Activated CD8-positive, alpha-beta T cell treated with anti-CD3 and anti-CD28 coated beads, Interleukin-2, amount 10 ng/mL, durations not matched to agents 7 days and 5 days (primary cell): Measurements from ENCODE around the gene CADPS. TPM values are rescaled to one million over a fixed set of nuclear protein-coding genes. Genes with fewer than 3 reads are reported as not detected.

ENCODE experiments used
- ATAC-seq: fragments of 150-1000 bp; cut with Tn5 transposase; one replicate; pipeline ENCODE4 v1.10.0; 2021; ENCODE audit warnings: moderate library complexity
- CTCF ChIA-PET: fragments of 350-600 bp; sonication (Branson Sonifier 250); formaldehyde crosslinking; loops from one replicate; lab custom pipeline; 2021; ENCODE audit warnings: antibody characterized with exemption; lab: Charles Lee
- POLR2A ChIA-PET: fragments of 350-600 bp; sonication (Branson Sonifier 250); formaldehyde crosslinking; loops from one replicate; lab custom pipeline; 2021; ENCODE audit warnings: antibody characterized with exemption; lab: Charles Lee
- DNase-seq: peaks from one replicate; pipeline ENCODE4 v3.0.0-alpha.2; 2020
- H3K27ac Mint-ChIP-seq: one replicate; pipeline ENCODE4 v1.8.0; 2021; ENCODE audit warnings: mild to moderate bottlenecking, mixed read lengths
- H3K27me3 Mint-ChIP-seq: one replicate; pipeline ENCODE4 v1.8.0; 2021; ENCODE audit warnings: low read depth, mixed read lengths
- H3K36me3 Mint-ChIP-seq: one replicate; pipeline ENCODE4 v1.8.0; 2021; ENCODE audit warnings: low read depth, mixed read lengths
- H3K4me1 Mint-ChIP-seq: one replicate; pipeline ENCODE4 v1.8.0; 2021; ENCODE audit warnings: low read depth, mixed read lengths
- H3K4me3 Mint-ChIP-seq: one replicate; pipeline ENCODE4 v1.8.0; 2021; ENCODE audit warnings: mild to moderate bottlenecking, mixed read lengths
- H3K9me3 Mint-ChIP-seq: one replicate; pipeline ENCODE4 v1.8.0; 2022; ENCODE audit warnings: mixed read lengths; ENCODE audit not compliant: insufficient read depth
- total RNA-seq, 2 experiments: library from RNA; stranded (reverse); gene quantifications; one replicate each; pipeline ENCODE4 v1.2.3, GENCODE V29; 2021

The CADPS gene
- total RNA-seq, 2 experiments from 2014 or later, result not detected

- Mint-ChIP-seq H3K4me3 (no peak overlapping the region), H3K9me3 (no peaks in the 10 kb centered on the region), H3K27me3 (no peaks in the 10 kb centered on the region), H3K27ac (no peak overlapping the region), H3K36me3 (no peaks in the 10 kb centered on the region), H3K4me1 (no peaks in the 10 kb centered on the region)
- ChIA-PET CTCF (no interaction called here), POLR2A (no interaction called here)
- DNase-seq, result no peak
- ATAC-seq, result no peak
Measured at GRCh38 chr3:62722344-62722743, 152.9 kb downstream of the CADPS start.

- no peaks in the 10 kb centered on the region for H3K36me3 Mint-ChIP-seq
- no peaks in the 10 kb centered on the region for H3K4me1 Mint-ChIP-seq
- no peak for ATAC-seq
- H3K27ac Mint-ChIP-seq, result no peak overlapping the region
- H3K4me3 Mint-ChIP-seq, result no peak overlapping the region
- H3K27me3 Mint-ChIP-seq, result no peaks in the 10 kb centered on the region
- CTCF ChIA-PET, result no interaction called here
- no peak for DNase-seq
- H3K9me3 Mint-ChIP-seq, result no peaks in the 10 kb centered on the region
- POLR2A ChIA-PET, result no interaction called here
Measured at GRCh38 chr3:62718515-62719320, 156.5 kb downstream of the CADPS start.

GRCh38 chr3:62718011-62718410 is 157.2 kb downstream of the CADPS start:
- Mint-ChIP-seq H3K4me1 (no peaks in the 10 kb centered on the region), H3K27ac (no peak overlapping the region), H3K4me3 (no peak overlapping the region), H3K9me3 (no peaks in the 10 kb centered on the region), H3K27me3 (no peaks in the 10 kb centered on the region), H3K36me3 (no peaks in the 10 kb centered on the region)
- ChIA-PET CTCF (no interaction called here), POLR2A (no interaction called here)
- DNase-seq, result no peak
- no peak for ATAC-seq

GRCh38 chr3:62712746-62713145 is 162.5 kb downstream of the CADPS start:
- no peak overlapping the region for H3K27ac Mint-ChIP-seq
- POLR2A ChIA-PET, result no interaction called here

GRCh38 chr3:62710751-62711150 is 164.5 kb downstream of the CADPS start:
- H3K9me3 Mint-ChIP-seq, result no peaks in the 10 kb centered on the region
- no peaks in the 10 kb centered on the region for H3K36me3 Mint-ChIP-seq
- ChIA-PET POLR2A (no interaction called here), CTCF (no interaction called here)
- no peak overlapping the region for H3K4me3 Mint-ChIP-seq
- no peak overlapping the region for H3K27ac Mint-ChIP-seq
- ATAC-seq (no peak), DNase-seq (no peak)
- no peaks in the 10 kb centered on the region for H3K4me1 Mint-ChIP-seq
- H3K27me3 Mint-ChIP-seq, result no peaks in the 10 kb centered on the region

More at GRCh38 chr3:62712746-62713145, 162.5 kb downstream of the CADPS start:
- DNase-seq, result no peak
- no peak overlapping the region for H3K4me3 Mint-ChIP-seq
- CTCF ChIA-PET, result no interaction called here
- H3K36me3 Mint-ChIP-seq, result no peaks in the 10 kb centered on the region
- H3K27me3 Mint-ChIP-seq, result no peaks in the 10 kb centered on the region
- no peaks in the 10 kb centered on the region for H3K9me3 Mint-ChIP-seq
- no peaks in the 10 kb centered on the region for H3K4me1 Mint-ChIP-seq
- no peak for ATAC-seq

GRCh38 chr3:62708638-62709373 is 166.4 kb downstream of the CADPS start:
- Mint-ChIP-seq H3K36me3 (no peaks in the 10 kb centered on the region), H3K9me3 (no peaks in the 10 kb centered on the region), H3K4me1 (no peaks in the 10 kb centered on the region), H3K4me3 (no peak overlapping the region), H3K27me3 (no peaks in the 10 kb centered on the region), H3K27ac (no peak overlapping the region)
- ATAC-seq (no peak), DNase-seq (no peak)
- ChIA-PET POLR2A (no interaction called here), CTCF (no interaction called here)

- DNase-seq, result no peak
- H3K36me3 Mint-ChIP-seq, result no peaks in the 10 kb centered on the region
- no peaks in the 10 kb centered on the region for H3K4me1 Mint-ChIP-seq
- no peaks in the 10 kb centered on the region for H3K9me3 Mint-ChIP-seq
- ChIA-PET CTCF (no interaction called here), POLR2A (no interaction called here)
- no peaks in the 10 kb centered on the region for H3K27me3 Mint-ChIP-seq
- no peak overlapping the region for H3K27ac Mint-ChIP-seq
- no peak overlapping the region for H3K4me3 Mint-ChIP-seq
- no peak for ATAC-seq
Measured at GRCh38 chr3:62705721-62706120, 169.5 kb downstream of the CADPS start.

- no peaks in the 10 kb centered on the region for H3K36me3 Mint-ChIP-seq
- CTCF ChIA-PET, result no interaction called here
- no peak overlapping the region for H3K4me3 Mint-ChIP-seq
- no peaks in the 10 kb centered on the region for H3K27me3 Mint-ChIP-seq
- no peaks in the 10 kb centered on the region for H3K9me3 Mint-ChIP-seq
- no peak overlapping the region for H3K27ac Mint-ChIP-seq
- ATAC-seq, result no peak
- POLR2A ChIA-PET, result no interaction called here
- no peak for DNase-seq
- no peaks in the 10 kb centered on the region for H3K4me1 Mint-ChIP-seq
Measured at GRCh38 chr3:62703451-62704167, 171.6 kb downstream of the CADPS start.

- H3K36me3 Mint-ChIP-seq, result no peaks in the 10 kb centered on the region
- no peak overlapping the region for H3K27ac Mint-ChIP-seq
- no peak for DNase-seq
- H3K27me3 Mint-ChIP-seq, result no peaks in the 10 kb centered on the region
- ChIA-PET POLR2A (no interaction called here), CTCF (no interaction called here)
- H3K4me3 Mint-ChIP-seq, result no peak overlapping the region
- H3K9me3 Mint-ChIP-seq, result no peaks in the 10 kb centered on the region
- no peak for ATAC-seq
- no peaks in the 10 kb centered on the region for H3K4me1 Mint-ChIP-seq
Measured at GRCh38 chr3:62700357-62700756, 174.9 kb downstream of the CADPS start.

- Mint-ChIP-seq H3K4me1 (no peaks in the 10 kb centered on the region), H3K9me3 (no peaks in the 10 kb centered on the region), H3K27ac (no peak overlapping the region), H3K27me3 (no peaks in the 10 kb centered on the region), H3K36me3 (no peaks in the 10 kb centered on the region), H3K4me3 (no peak overlapping the region)
- POLR2A ChIA-PET, result no interaction called here
- CTCF ChIA-PET, result no interaction called here
- ATAC-seq (no peak), DNase-seq (no peak)
Measured at GRCh38 chr3:62699728-62700127, 175.5 kb downstream of the CADPS start.

- no peak for DNase-seq
- Mint-ChIP-seq H3K27me3 (no peaks in the 10 kb centered on the region), H3K4me3 (no peak overlapping the region), H3K36me3 (no peaks in the 10 kb centered on the region), H3K9me3 (no peaks in the 10 kb centered on the region), H3K27ac (no peak overlapping the region), H3K4me1 (no peaks in the 10 kb centered on the region)
- CTCF ChIA-PET, result no interaction called here
- POLR2A ChIA-PET, result no interaction called here
- no peak for ATAC-seq
Measured at GRCh38 chr3:62696011-62696410, 179.2 kb downstream of the CADPS start.

- ChIA-PET POLR2A (no interaction called here), CTCF (no interaction called here)
- H3K27me3 Mint-ChIP-seq, result no peaks in the 10 kb centered on the region
- no peaks in the 10 kb centered on the region for H3K9me3 Mint-ChIP-seq
- H3K36me3 Mint-ChIP-seq, result no peaks in the 10 kb centered on the region
- H3K4me1 Mint-ChIP-seq, result no peaks in the 10 kb centered on the region
- ATAC-seq, result no peak
- H3K4me3 Mint-ChIP-seq, result no peak overlapping the region
- DNase-seq, result no peak
- H3K27ac Mint-ChIP-seq, result no peak overlapping the region
Measured at GRCh38 chr3:62688812-62689211, 186.4 kb downstream of the CADPS start.
